HepG2 (cell line): Measurements from ENCODE around the gene MTUS2. TPM values are rescaled to one million over a fixed set of nuclear protein-coding genes. Genes with fewer than 3 reads are reported as not detected.

Experiments used
- CERS6 ChIP-seq: sonication (generic); formaldehyde crosslinking; IDR thresholded peaks from 2 replicates; pipeline ENCODE4 v1.5.0; 2020; ENCODE audit warnings: missing genetic modification reagents
- TEAD3 ChIP-seq: optimal IDR thresholded peaks from 2 replicates; pipeline ENCODE3; 2016; ENCODE audit warnings: borderline replicate concordance
- polyA plus RNA-seq, 8 experiments: library from polyadenylated mRNA; depleted of rRNA in 3 of 8; stranded (reverse) in 7 of 8; unstranded in 1 of 8; fragments of >200 nt; fragmentation: Illumina TruSeq in 4 of 8; extraction: Trizol in 4 of 8; gene quantifications; 2 replicates each; pipeline versions ENCODE4 v1.2.1 to v1.2.3, GENCODE V29; 2011 to 2016; ENCODE audit warnings: low read depth in 4 of 8, missing spikeins in 1 of 8, mixed read lengths in 1 of 8; ENCODE audit not compliant: insufficient read depth in 1 of 8
- total RNA-seq, 5 experiments: library from RNA; depleted of rRNA; stranded (reverse); fragments of >200 nt; fragmentation: Illumina TruSeq; extraction: Trizol; gene quantifications; 2 replicates each; pipeline ENCODE4 v1.2.3, GENCODE V29; 2016; ENCODE audit warnings: low read depth in 1 of 5
- TF ChIP-seq, protein P1 (sequence below): sonication (generic); formaldehyde crosslinking; IDR thresholded peaks from 2 replicates; pipeline ENCODE4 v1.4.0; 2020; ENCODE audit warnings: mild to moderate bottlenecking, missing genetic modification reagents
- TF ChIP-seq, protein P2 (sequence below): sonication (generic); formaldehyde crosslinking; IDR thresholded peaks from 2 replicates; pipeline ENCODE4 v1.5.0; 2020; ENCODE audit warnings: missing genetic modification reagents
- TF ChIP-seq, protein P3 (sequence below): sonication (generic); formaldehyde crosslinking; IDR thresholded peaks from 2 replicates; pipeline ENCODE4 v1.4.0; 2020; ENCODE audit warnings: missing genetic modification reagents, low read depth, mild to moderate bottlenecking, borderline replicate concordance
- TF ChIP-seq, protein P4 (sequence below): fragments of 450-650 bp; IDR thresholded peaks from 2 replicates; pipeline ENCODE4 v1.6.1; 2017

Gene MTUS2
- total and polyA plus RNA-seq, 2 of the 13 experiments (the other 11 are each of a cell fraction or from before 2014, with no cell fraction given), result not detected

GRCh38 chr13:29361716-29362115, 541.6 kb downstream of the MTUS2 start (continued):
- TF ChIP-seq, protein P1, sequence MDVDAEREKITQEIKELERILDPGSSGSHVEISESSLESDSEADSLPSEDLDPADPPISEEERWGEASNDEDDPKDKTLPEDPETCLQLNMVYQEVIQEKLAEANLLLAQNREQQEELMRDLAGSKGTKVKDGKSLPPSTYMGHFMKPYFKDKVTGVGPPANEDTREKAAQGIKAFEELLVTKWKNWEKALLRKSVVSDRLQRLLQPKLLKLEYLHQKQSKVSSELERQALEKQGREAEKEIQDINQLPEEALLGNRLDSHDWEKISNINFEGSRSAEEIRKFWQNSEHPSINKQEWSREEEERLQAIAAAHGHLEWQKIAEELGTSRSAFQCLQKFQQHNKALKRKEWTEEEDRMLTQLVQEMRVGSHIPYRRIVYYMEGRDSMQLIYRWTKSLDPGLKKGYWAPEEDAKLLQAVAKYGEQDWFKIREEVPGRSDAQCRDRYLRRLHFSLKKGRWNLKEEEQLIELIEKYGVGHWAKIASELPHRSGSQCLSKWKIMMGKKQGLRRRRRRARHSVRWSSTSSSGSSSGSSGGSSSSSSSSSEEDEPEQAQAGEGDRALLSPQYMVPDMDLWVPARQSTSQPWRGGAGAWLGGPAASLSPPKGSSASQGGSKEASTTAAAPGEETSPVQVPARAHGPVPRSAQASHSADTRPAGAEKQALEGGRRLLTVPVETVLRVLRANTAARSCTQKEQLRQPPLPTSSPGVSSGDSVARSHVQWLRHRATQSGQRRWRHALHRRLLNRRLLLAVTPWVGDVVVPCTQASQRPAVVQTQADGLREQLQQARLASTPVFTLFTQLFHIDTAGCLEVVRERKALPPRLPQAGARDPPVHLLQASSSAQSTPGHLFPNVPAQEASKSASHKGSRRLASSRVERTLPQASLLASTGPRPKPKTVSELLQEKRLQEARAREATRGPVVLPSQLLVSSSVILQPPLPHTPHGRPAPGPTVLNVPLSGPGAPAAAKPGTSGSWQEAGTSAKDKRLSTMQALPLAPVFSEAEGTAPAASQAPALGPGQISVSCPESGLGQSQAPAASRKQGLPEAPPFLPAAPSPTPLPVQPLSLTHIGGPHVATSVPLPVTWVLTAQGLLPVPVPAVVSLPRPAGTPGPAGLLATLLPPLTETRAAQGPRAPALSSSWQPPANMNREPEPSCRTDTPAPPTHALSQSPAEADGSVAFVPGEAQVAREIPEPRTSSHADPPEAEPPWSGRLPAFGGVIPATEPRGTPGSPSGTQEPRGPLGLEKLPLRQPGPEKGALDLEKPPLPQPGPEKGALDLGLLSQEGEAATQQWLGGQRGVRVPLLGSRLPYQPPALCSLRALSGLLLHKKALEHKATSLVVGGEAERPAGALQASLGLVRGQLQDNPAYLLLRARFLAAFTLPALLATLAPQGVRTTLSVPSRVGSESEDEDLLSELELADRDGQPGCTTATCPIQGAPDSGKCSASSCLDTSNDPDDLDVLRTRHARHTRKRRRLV (CRISPR knock-in tag), result no peak
- TF ChIP-seq TEAD3 (CRISPR knock-in tag) (no peak), CERS6 (no peak)
- TF ChIP-seq, protein P2, sequence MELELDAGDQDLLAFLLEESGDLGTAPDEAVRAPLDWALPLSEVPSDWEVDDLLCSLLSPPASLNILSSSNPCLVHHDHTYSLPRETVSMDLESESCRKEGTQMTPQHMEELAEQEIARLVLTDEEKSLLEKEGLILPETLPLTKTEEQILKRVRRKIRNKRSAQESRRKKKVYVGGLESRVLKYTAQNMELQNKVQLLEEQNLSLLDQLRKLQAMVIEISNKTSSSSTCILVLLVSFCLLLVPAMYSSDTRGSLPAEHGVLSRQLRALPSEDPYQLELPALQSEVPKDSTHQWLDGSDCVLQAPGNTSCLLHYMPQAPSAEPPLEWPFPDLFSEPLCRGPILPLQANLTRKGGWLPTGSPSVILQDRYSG (CRISPR knock-in tag), result no peak
- TF ChIP-seq, protein P3, sequence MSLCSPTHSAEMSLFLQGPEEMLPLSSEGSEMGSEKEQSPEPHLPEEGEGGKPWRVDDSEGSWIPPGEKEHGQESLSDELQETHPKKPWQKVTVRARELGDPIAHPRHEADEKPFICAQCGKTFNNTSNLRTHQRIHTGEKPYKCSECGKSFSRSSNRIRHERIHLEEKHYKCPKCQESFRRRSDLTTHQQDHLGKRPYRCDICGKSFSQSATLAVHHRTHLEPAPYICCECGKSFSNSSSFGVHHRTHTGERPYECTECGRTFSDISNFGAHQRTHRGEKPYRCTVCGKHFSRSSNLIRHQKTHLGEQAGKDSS (CRISPR knock-in tag), result no peak
- TF ChIP-seq, protein P4, sequence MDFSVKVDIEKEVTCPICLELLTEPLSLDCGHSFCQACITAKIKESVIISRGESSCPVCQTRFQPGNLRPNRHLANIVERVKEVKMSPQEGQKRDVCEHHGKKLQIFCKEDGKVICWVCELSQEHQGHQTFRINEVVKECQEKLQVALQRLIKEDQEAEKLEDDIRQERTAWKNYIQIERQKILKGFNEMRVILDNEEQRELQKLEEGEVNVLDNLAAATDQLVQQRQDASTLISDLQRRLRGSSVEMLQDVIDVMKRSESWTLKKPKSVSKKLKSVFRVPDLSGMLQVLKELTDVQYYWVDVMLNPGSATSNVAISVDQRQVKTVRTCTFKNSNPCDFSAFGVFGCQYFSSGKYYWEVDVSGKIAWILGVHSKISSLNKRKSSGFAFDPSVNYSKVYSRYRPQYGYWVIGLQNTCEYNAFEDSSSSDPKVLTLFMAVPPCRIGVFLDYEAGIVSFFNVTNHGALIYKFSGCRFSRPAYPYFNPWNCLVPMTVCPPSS, result no peak
